Tibial artery (tissue), 4 donors: ENCODE results near the gene CNGB1.

Experiments
- DNase-seq, 2 donors: peaks; one replicate each; pipeline ENCODE4 v3.0.0-alpha.2; 2019
- H3K27ac ChIP-seq, 2 donors: fragments of 200-600 bp; sonication (generic) in 1 of 2; 1 replicate in 1 of 2; 2 replicates in 1 of 2; pipeline ENCODE4 v1.5.1; 2018 to 2019; ENCODE audit warnings: mild to moderate bottlenecking in 1 of 2
- H3K27me3 ChIP-seq, 2 donors: fragments of 200-600 bp; sonication (generic) in 1 of 2; one replicate each; pipeline versions ENCODE4 v1.5.1 to v1.6.0; 2016 to 2019
- H3K36me3 ChIP-seq, 3 donors: fragments of 200-600 bp; sonication (generic) in 2 of 3; one replicate each; pipeline ENCODE4 v1.5.1; 2016 to 2019; ENCODE audit warnings: mild to moderate bottlenecking in 2 of 3
- H3K4me1 ChIP-seq, 4 donors: fragments of 200-600 bp; sonication (generic) in 2 of 4; 1 replicate in 3 of 4; 2 replicates in 1 of 4; pipeline ENCODE4 v1.5.1; 2016 to 2019
- H3K4me3 ChIP-seq, 2 donors: fragments of 200-600 bp; sonication (generic) in 1 of 2; 1 replicate in 1 of 2; 2 replicates in 1 of 2; pipeline ENCODE4 v1.5.1; 2018 to 2019; ENCODE audit warnings: mild to moderate bottlenecking in 2 of 2
- H3K9me3 ChIP-seq, 3 donors: fragments of 200-600 bp; sonication (generic) in 1 of 3; one replicate each; pipeline ENCODE4 v1.5.1; 2016 to 2019
- CTCF ChIP-seq, 2 experiments: fragments of 200-600 bp in 1 of 2; fragments of 450-650 bp in 1 of 2; IDR thresholded peaks; one replicate each; pipeline ENCODE4 v1.5.1; 2017 to 2019; ENCODE audit warnings: antibody characterized with exemption in 2 of 2, mild to moderate bottlenecking in 1 of 2, moderate library complexity in 1 of 2
- intact Hi-C: fragments of 100-400 bp; cut with DNase I; formaldehyde crosslinking; loops from one replicate; pipeline ENCODE4 v1.15.0; 2023; ENCODE audit warnings: low total_unique reads

The CNGB1 gene

GRCh38 chr16:57937861-57938260 is 33.1 kb downstream of the CNGB1 start:
- DNase-seq: no peak
- no peak overlapping the region for H3K27ac ChIP-seq
- H3K36me3 ChIP-seq: no peaks in the 10 kb centered on the region
- no peak overlapping the region for H3K4me3 ChIP-seq
- intact Hi-C loops: no loop called here
- TF ChIP-seq CTCF (IDR thresholded peaks at IDR 0.05): no peak
- H3K9me3 ChIP-seq: no peaks in the 10 kb centered on the region
- H3K4me1 ChIP-seq: peaks cover 0 to 13% (median 0%) of the 10 kb centered on the region in 4 donors
- H3K27me3 ChIP-seq: peaks cover 0 to 41% of the 10 kb centered on the region in 2 donors

GRCh38 chr16:57935904-57936303 is 35.0 kb downstream of the CNGB1 start:
- Histone ChIP-seq H3K4me1 (peaks cover 0 to 13% (median 0%) of the 10 kb centered on the region in 4 donors), H3K9me3 (no peaks in the 10 kb centered on the region), H3K27ac (no peak overlapping the region), H3K4me3 (no peak overlapping the region), H3K36me3 (no peaks in the 10 kb centered on the region), H3K27me3 (peaks cover 0 to 37% of the 10 kb centered on the region in 2 donors)
- no peak for DNase-seq
- no peak for TF ChIP-seq CTCF (IDR thresholded peaks at IDR 0.05)
- intact Hi-C loops: no loop called here

GRCh38 chr16:57930533-57930932 is 40.4 kb downstream of the CNGB1 start:
- Histone ChIP-seq H3K27me3 (peaks cover 0 to 10% of the 10 kb centered on the region in 2 donors), H3K4me3 (no peak overlapping the region), H3K4me1 (no peaks in the 10 kb centered on the region), H3K27ac (no peak overlapping the region), H3K9me3 (no peaks in the 10 kb centered on the region), H3K36me3 (no peaks in the 10 kb centered on the region)
- intact Hi-C loops: no loop called here
- DNase-seq: no peak
- TF ChIP-seq CTCF (IDR thresholded peaks at IDR 0.05): no peak

- no peak for DNase-seq
- TF ChIP-seq CTCF (IDR thresholded peaks at IDR 0.05): no peak
- Histone ChIP-seq H3K27ac (no peak overlapping the region), H3K27me3 (peaks cover 0 to 10% of the 10 kb centered on the region in 2 donors), H3K36me3 (no peaks in the 10 kb centered on the region), H3K4me1 (no peaks in the 10 kb centered on the region), H3K4me3 (no peak overlapping the region), H3K9me3 (no peaks in the 10 kb centered on the region)
- intact Hi-C loops: no loop called here
These were observed 41.7 kb downstream of the CNGB1 start for GRCh38 chr16:57929250-57929649.

- no peak for TF ChIP-seq CTCF (IDR thresholded peaks at IDR 0.05)
- DNase-seq: no peak
- intact Hi-C loops: no loop called here
- no peaks in the 10 kb centered on the region for H3K4me1 ChIP-seq
- H3K9me3 ChIP-seq: no peaks in the 10 kb centered on the region
- H3K27ac ChIP-seq: no peak overlapping the region
- no peak overlapping the region for H3K4me3 ChIP-seq
- H3K36me3 ChIP-seq: no peaks in the 10 kb centered on the region
- H3K27me3 ChIP-seq: peaks cover 0 to 25% of the 10 kb centered on the region in 2 donors
These were observed 44.9 kb downstream of the CNGB1 start for GRCh38 chr16:57926041-57926440.

- Histone ChIP-seq H3K4me1 (no peaks in the 10 kb centered on the region), H3K4me3 (no peak overlapping the region), H3K9me3 (no peaks in the 10 kb centered on the region), H3K27ac (no peak overlapping the region), H3K36me3 (no peaks in the 10 kb centered on the region), H3K27me3 (peaks cover 0 to 25% of the 10 kb centered on the region in 2 donors)
- no peak for TF ChIP-seq CTCF (IDR thresholded peaks at IDR 0.05)
- DNase-seq: no peak
- intact Hi-C loops: no loop called here
These were observed 45.6 kb downstream of the CNGB1 start for GRCh38 chr16:57925310-57925709.
